ENCODE measurements around the gene TMEM121B.
A peak's percentile ranks its signal among the peaks of the same experiment; 100 is the strongest.

Gene TMEM121B

GRCh38 chr22:17086788-17087497 lies 34.2 kb downstream of the TMEM121B start:
- DNase-seq: no peak

- DNase-seq: no peak
Measured at GRCh38 chr22:17086296-17086695, 34.9 kb downstream of the TMEM121B start.

DNA sequence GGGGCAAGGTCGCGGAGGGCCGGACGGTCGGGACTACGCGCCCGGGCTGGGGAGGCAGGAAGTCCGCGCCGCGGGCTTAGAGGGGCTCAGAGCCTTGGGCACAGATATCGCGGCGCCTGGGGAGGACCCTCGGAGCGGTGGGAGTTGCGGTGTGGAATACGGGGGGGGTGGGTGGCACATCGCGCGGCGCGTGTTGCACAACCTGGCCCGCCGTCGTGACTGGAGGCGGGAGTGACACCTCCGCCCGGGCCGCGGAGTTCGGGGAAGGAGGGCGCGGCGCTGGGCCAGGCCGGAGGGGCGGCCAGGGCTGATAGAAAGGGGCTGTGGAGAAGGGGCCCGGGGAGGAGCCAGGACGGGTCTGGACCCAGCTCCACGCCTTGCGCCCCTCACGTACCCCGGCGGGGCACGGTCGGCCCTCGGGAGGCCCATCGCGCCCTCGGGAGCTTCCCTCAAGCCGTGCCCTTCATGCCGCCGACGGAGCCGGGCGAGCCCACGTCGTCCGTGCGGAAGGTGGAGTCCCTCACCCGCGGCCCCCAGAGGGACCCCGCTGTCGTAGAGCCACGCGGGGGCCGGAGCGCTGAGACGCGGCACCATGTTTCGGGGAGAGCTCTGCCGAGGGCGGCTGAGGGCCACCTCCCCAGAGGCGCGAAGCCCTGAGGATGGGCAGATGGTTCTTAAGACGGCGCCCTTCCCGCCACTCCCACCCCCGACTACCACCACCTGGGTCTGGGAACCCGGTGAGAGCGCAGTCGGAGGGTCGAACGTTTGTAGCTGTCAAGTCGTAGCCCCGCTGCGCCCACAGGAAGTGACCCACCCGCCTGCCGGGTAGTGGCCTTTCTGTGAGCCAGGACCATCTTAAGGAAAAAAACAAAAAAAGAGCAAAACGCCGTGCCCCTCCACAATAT lies 35.6 kb downstream of the TMEM121B start:
- DNase-seq: no peak

DNA sequence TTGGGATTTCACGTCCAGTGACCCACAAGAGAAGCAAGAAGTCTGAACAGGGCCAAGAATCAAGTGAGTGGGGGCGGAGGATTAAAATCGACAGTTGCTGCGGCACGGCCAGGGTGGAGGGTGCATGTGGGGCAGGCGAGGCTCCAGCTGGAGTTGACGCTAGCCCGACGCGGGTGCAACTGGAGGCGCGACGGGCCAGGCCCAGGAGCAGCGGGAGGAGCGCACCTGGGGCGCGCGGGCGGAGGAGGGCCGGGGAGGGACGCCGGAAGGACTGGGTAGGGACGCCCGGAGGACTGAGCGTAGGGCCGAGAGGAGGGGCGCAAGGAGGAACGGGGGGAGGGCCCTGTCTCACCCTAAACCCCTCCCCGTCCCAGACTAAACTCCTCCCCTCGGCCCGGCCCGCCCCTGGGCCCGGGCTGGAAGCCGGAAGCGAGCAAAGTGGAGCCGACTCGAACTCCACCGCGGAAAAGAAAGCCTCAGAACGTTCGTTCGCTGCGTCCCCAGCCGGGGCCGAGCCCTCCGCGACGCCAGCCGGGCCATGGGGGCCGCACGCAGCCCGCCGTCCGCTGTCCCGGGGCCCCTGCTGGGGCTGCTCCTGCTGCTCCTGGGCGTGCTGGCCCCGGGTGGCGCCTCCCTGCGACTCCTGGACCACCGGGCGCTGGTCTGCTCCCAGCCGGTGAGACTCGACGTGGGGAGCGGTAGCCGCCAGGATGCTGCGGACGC lies 36.4 kb downstream of the TMEM121B start, which contains the start of gene IL17RA:
Gene IL17RA, plus strand, starts transcription at position 447 of the 723 bp plus-strand sequence. Its CDS starts 92 bp downstream, at position 539.
- DNase-seq: peak; percentile 74

- no peak for DNase-seq
Measured at GRCh38 chr22:17083811-17084441, 37.2 kb downstream of the TMEM121B start.

- no peak for DNase-seq
Measured at GRCh38 chr22:17083255-17083654, 37.9 kb downstream of the TMEM121B start.

DNA sequence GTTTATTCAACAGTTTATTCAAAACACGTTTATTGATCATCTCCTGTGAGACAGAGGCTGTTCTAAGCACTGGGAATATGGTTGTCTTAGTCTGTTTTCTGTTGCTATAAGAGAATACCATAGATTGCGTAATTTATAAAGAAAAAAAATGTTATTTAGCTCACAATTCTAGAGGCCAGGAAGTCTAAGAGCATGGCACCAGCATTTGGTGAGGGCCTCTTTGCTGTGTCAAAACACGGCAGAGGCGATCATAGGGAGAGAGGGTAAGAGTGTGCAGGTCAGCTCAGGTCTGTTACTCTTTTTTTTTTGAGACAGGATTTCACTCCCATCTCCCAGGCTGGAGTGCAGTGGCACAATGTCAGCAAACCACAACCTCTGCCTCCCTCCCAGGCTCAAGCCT lies 41.6 kb downstream of the TMEM121B start:
- DNase-seq: no peak

- DNase-seq: no peak
Measured at GRCh38 chr22:17077255-17077654, 43.9 kb downstream of the TMEM121B start.

DNA sequence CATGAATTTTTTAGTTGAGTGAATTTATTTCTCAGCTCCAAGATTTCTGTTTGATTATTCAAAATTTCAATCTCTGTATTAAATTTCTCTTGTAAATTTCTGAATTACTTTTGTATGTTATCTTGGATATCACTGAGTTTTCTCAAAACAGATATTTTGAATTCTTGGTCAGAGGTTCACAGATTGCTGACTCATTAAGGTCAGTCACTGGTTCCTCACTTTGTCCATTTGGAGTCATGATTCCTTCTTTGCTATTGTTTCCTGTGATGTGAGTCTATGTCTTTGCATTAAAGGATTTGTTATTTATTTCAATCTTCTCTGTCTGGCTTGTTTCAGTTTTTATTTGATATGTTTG lies 46.5 kb downstream of the TMEM121B start:
- DNase-seq: no peak

DNA sequence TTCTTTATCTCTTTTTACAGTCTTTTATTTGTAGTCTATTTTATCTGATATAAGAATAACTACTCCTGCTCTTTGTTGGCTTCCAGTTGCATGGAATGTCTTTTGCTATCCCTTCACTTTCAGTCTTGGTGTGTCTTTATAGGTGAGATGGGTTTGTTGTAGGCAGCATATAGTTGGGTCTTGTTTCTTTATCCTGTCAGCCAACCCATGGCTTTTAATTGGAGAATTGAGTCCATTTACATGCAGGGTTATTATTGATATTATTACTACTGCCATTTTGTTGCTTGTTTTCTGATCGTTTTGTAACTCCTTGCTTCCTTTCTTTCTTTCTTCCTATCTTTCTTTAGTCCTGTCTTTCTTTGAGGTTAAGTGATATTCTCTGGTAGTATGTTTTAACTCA lies 48.3 kb downstream of the TMEM121B start:
- DNase-seq: no peak

Measured in NCI-H2029 treated with DMSO at 0.1 percent for 48 hours (cell line).